Activated effector memory CD4-positive, alpha-beta T cell treated with Interleukin-2 at 50 U/mL for 16 hours (primary cell): ENCODE data around the gene ATP8A2.
"Not testable (repeated sequence)": the region's sequence is repeated elsewhere in the genome, so short reads cannot be mapped to it uniquely, and the experiment has no call there.

Experiments
- DNase-seq: peaks from one replicate; pipeline ENCODE4 v3.0.0-alpha.2; 2020

Gene ATP8A2

GRCh38 chr13:25466880-25467279, 95.1 kb downstream of the ATP8A2 start:
- no peak for DNase-seq

GRCh38 chr13:25468325-25469168, 96.8 kb downstream of the ATP8A2 start:
- no peak for DNase-seq

- DNase-seq, result no peak
Measured at GRCh38 chr13:25469169-25469525, 97.4 kb downstream of the ATP8A2 start.

DNA sequence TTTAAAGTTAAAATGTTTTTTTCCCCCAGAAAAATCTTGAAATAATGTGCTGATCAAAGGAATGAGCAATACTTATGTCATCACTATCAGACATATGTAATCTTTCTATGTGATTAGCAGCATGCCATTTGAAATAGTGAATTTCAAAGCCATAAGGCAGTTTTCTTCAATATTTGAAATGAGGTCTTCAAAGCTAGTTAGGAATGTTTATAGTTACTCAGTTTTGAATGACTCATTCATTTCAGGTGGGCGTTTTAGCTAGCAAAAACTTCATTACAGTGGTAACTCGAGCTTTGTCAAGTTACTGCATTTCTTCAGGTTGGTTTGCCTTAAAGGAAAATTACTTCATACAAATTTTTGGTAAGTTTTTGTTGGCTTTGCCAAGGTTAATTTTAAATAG, 102.1 kb downstream of the ATP8A2 start:
- no peak for DNase-seq

GRCh38 chr13:25478186-25478585, 106.4 kb downstream of the ATP8A2 start:
- DNase-seq, result no peak

DNA sequence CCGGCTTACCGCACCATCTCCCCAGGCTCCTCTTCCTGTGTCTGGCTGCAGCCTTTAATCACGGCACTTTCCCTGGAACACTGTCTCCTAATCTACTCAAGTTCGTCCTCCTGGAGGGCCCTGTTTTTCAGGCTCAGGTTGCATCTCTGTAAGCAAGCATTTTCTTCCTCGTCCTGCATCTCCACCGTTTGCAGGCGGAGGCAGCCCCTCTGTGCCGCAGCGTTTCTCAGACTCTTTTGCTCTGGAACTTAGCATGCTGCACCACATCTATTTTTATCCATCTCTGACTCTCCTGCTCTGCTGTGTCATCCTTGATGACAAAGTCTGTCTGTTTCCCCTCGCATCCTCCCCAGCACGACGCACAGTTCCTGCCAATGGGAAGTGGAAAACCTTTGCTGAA, 117.5 kb downstream of the ATP8A2 start:
- DNase-seq, result no peak

- DNase-seq, result no peak
Measured at GRCh38 chr13:25490236-25490635, 118.5 kb downstream of the ATP8A2 start.

DNA sequence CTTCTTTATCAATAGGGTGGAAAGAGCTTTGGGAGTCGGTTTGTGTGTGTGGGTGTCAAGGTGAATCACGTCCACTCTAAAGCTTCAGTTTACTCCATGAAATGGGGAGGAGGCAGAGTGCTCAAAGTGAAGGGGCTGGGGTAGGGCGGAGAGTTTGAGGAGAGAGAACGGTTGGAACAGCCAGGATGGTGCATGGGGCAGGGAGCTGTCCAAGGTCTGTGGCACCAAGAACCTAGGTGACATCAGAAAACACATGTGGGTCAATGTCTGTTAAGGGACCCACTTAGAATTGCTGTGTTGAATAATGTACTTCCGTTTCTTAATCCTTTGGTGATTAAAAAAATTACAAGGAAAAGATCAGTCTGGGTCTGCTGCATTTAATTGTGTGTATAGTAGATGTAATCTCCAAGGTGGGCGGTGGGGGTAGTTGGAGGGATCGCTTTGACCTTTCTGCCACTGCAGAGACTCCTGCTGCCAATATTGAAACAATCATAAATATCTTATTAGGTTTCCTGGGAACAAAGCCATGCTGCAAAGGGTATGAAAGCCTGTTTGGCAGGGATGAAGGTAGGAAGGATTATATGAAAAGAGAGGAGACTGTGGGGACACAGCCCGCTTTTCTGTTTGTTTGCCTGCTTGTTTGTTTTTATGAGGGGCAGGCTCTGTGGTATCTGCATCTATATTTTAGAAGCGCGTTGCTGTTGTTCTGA, 122.3 kb downstream of the ATP8A2 start:
- no peak for DNase-seq

- no peak for DNase-seq
Measured at GRCh38 chr13:25494698-25495411, 123.1 kb downstream of the ATP8A2 start.

DNA sequence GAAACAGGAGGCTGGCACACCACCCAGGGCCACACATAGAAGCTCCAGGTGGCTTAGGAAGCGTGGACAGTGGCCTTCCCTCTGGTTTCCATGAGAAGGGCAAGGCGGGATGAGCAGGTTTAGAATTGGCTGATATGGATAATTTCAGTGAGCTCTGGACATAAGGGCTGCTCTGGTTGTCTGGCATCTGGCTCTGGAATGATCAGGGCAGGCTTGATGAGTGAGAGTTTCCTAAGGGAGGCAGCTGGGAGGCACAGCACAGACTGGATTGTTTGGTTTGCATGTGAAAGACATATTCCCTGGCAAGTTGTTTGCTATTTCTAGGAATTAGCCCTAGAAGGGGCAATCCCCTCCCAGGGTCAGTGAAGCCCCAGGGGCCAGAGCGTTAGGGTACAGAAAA, 129.5 kb downstream of the ATP8A2 start:
- no peak for DNase-seq

GRCh38 chr13:25502031-25502430, 130.3 kb downstream of the ATP8A2 start:
- no peak for DNase-seq

- DNase-seq, result no peak
Measured at GRCh38 chr13:25502551-25502950, 130.8 kb downstream of the ATP8A2 start.

- no peak for DNase-seq
Measured at GRCh38 chr13:25503856-25504255, 132.1 kb downstream of the ATP8A2 start.

DNA sequence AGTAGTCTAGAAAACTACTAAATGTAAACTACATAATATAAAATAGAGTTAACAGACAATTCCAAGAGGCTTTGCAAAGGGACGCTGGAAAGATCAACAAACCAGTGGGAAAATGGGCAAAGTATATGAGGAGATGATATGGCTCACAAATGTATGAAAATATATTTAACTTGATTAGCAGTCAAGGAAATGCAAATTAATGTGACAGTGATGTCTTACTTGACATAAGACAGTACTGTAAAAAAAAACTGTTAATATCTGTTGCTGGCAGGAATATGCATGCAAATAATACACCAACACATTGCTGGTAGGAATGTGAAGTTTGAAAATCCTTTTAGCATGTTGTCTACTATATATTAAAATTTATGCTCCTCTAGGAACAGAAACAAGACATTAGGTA, 136.1 kb downstream of the ATP8A2 start:
- no peak for DNase-seq

- DNase-seq, result not testable (repeated sequence)
Measured at GRCh38 chr13:25513060-25513459, 141.3 kb downstream of the ATP8A2 start.

- no peak for DNase-seq
Measured at GRCh38 chr13:25518441-25518840, 146.7 kb downstream of the ATP8A2 start.

- DNase-seq, result no peak
Measured at GRCh38 chr13:25525884-25526283, 154.1 kb downstream of the ATP8A2 start.

- DNase-seq, result no peak
Measured at GRCh38 chr13:25528266-25528665, 156.5 kb downstream of the ATP8A2 start.

GRCh38 chr13:25529425-25529824, 157.7 kb downstream of the ATP8A2 start:
- DNase-seq, result no peak

DNA sequence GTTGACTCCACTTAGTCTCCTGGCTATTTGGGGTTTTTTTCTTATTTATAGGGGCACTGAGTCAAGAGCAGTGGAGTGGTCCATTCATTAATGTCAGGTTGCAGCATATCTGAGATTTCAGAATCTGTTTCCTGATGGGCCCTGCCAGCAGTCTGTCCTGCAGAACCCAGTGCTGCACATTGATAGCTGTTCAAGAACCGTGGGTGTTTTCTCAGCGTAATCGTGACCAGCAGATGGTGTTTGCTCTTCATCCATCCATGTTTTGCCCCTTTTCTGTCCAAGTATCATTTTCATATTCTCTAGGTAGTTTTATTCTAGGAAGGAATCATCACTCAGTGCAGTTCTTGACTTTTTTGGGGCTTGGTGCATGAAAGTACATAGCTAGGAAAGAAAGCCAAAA, 166.5 kb downstream of the ATP8A2 start:
- DNase-seq, result no peak

GRCh38 chr13:25541434-25542123, 169.8 kb downstream of the ATP8A2 start:
- no peak for DNase-seq

- not testable (repeated sequence) for DNase-seq
Measured at GRCh38 chr13:25548991-25549390, 177.2 kb downstream of the ATP8A2 start.

DNA sequence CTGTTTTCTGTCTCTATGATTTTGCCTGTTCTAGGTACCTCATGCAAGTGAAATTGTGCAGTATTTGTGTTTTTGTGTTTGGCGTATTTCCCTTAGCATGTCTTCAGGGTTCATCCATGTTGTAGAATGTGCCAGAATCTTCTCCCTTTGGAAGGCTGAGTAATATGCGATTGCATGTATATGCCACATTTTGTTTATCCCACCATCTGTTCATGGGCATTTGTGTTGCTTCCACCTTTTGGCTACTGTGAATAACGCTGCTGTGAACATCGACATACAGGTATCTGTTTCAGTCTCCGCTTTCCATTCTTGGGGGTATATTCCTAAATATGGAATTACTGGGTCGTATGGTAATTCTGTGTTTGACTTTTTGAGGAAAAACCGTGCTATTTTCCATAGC, 190.0 kb downstream of the ATP8A2 start:
- DNase-seq, result no peak
